Suprapubic skin (tissue), 4 donors: ENCODE measurements around the gene ARAP3. TPM values are rescaled to one million over a fixed set of nuclear protein-coding genes. Genes with fewer than 3 reads are reported as not detected.
"Not testable (repeated sequence)": the region's sequence is repeated elsewhere in the genome, so short reads cannot be mapped to it uniquely, and the experiment has no call there.

ENCODE experiments used
- DNase-seq, 2 donors: peaks; one replicate each; pipeline ENCODE4 v3.0.0-alpha.2; 2019; ENCODE audit warnings: low spot score in 2 of 2
- H3K27ac ChIP-seq: fragments of 200-600 bp; sonication (generic); one replicate; pipeline ENCODE4 v1.5.1; 2019
- H3K27me3 ChIP-seq: fragments of 200-600 bp; sonication (generic); one replicate; pipeline ENCODE4 v1.5.1; 2019
- H3K36me3 ChIP-seq: fragments of 200-600 bp; sonication (generic); one replicate; pipeline ENCODE4 v1.5.1; 2019
- H3K4me1 ChIP-seq: fragments of 200-600 bp; sonication (generic); one replicate; pipeline ENCODE4 v1.5.1; 2019
- H3K4me3 ChIP-seq: fragments of 200-600 bp; sonication (generic); one replicate; pipeline ENCODE4 v1.5.1; 2019; ENCODE audit warnings: mild to moderate bottlenecking
- H3K9me3 ChIP-seq: fragments of 200-600 bp; sonication (generic); one replicate; pipeline ENCODE4 v1.5.1; 2019
- EP300 ChIP-seq: sonication (generic); formaldehyde crosslinking; IDR thresholded peaks from one replicate; pipeline ENCODE4 v1.6.1; 2017; ENCODE audit warnings: antibody characterized with exemption
- POLR2A ChIP-seq, 2 donors: fragments of 450-650 bp; IDR thresholded peaks; one replicate each; pipeline ENCODE4 v1.6.1; 2017; ENCODE audit warnings: antibody characterized with exemption in 2 of 2, mild to moderate bottlenecking in 2 of 2, moderate library complexity in 2 of 2
- POLR2AphosphoS5 ChIP-seq, 3 donors: sonication (generic); formaldehyde crosslinking; IDR thresholded peaks; one replicate each; pipeline ENCODE4 v1.6.1; 2017; ENCODE audit warnings: antibody characterized with exemption in 3 of 3
- WGBS: methylation state at CpG from one replicate; pipeline ENCODE4 v1.1.5; 2018; 5-methylcytosine and 5-hydroxymethylcytosine counted together
- total RNA-seq, 4 donors: library from RNA; depleted of rRNA; stranded (reverse); fragments of >200 nt; gene quantifications; one replicate each; pipeline ENCODE4 v1.1.0, GENCODE V29; 2016
- TF ChIP-seq, protein P1 (sequence below), 2 donors: fragments of 200-600 bp in 1 of 2; fragments of 450-650 bp in 1 of 2; sonication (generic) in 1 of 2; IDR thresholded peaks; one replicate each; pipeline ENCODE4 v1.5.1; 2016 to 2019; ENCODE audit warnings: antibody characterized with exemption in 2 of 2, mild to moderate bottlenecking in 1 of 2, moderate library complexity in 1 of 2

Gene ARAP3, protein sequence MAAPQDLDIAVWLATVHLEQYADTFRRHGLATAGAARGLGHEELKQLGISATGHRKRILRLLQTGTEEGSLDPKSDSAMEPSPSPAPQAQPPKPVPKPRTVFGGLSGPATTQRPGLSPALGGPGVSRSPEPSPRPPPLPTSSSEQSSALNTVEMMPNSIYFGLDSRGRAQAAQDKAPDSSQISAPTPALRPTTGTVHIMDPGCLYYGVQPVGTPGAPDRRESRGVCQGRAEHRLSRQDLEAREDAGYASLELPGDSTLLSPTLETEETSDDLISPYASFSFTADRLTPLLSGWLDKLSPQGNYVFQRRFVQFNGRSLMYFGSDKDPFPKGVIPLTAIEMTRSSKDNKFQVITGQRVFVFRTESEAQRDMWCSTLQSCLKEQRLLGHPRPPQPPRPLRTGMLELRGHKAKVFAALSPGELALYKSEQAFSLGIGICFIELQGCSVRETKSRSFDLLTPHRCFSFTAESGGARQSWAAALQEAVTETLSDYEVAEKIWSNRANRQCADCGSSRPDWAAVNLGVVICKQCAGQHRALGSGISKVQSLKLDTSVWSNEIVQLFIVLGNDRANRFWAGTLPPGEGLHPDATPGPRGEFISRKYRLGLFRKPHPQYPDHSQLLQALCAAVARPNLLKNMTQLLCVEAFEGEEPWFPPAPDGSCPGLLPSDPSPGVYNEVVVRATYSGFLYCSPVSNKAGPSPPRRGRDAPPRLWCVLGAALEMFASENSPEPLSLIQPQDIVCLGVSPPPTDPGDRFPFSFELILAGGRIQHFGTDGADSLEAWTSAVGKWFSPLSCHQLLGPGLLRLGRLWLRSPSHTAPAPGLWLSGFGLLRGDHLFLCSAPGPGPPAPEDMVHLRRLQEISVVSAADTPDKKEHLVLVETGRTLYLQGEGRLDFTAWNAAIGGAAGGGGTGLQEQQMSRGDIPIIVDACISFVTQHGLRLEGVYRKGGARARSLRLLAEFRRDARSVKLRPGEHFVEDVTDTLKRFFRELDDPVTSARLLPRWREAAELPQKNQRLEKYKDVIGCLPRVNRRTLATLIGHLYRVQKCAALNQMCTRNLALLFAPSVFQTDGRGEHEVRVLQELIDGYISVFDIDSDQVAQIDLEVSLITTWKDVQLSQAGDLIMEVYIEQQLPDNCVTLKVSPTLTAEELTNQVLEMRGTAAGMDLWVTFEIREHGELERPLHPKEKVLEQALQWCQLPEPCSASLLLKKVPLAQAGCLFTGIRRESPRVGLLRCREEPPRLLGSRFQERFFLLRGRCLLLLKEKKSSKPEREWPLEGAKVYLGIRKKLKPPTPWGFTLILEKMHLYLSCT (N-terminal part only)
- total RNA-seq = 1 to 10 TPM; 1.5 to 7.4 (median 4.3) TPM

DNA sequence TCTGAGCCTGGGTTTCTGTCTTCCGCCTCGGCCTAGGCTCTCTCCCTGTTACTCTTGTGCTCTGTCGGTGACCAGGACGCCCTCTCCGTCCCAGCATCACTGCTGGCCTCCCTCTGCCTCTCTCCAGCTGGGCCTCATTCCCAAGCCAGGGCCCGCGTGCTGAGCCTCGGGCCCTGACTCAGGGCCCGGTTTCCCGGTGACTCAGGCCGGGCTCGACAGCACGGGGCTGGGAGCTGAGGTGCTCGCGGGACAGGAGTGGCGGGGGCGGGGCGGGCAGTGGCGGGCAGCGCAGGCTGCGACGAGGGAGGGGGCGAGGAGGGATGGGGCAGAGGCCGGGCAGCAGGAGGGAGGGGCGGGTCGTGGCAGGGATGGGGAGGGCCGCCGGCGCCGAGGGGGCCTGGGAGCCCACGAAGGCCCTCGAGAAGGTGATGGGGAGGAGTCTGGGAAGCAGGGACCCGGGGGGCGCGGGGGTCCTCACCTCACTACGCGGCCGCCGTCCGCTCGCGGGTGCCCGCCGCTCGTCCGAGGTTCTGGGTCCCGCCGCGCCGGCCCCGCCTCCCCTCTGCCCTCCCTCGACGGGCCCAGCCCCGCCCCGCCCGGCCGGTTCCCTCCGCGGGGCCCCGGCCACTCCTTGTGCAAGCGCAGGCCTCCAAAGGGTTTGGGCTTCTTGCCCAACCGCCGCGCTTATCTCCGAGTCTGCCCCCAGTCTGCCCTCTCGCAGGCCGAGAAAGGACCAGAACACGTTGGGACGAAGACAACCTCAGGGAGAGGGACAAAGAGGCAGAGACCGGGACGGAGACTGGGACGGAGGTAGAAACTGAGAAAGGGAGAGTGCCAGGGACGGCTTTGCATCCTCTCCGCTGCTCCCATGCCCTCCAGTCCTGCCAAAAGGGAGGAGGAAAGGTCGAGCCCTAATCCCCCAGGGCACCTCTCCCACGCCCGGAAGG is at the start of gene ARAP3:
ARAP3 (minus strand) TSS at position 536 of the 947 bp plus-strand sequence. CDS start 1,744 bp downstream, outside the sequence.
- H3K4me3 ChIP-seq = peak within 1 kb of the TSS; percentile 60
- H3K4me1 ChIP-seq = peaks cover 35% of the 10 kb centered on the region
- H3K27ac ChIP-seq = peak within 1 kb of the TSS; percentile 73
- no peaks in the 10 kb centered on the region for H3K36me3 ChIP-seq
- TF ChIP-seq EP300 (no peak), POLR2A (IDR thresholded peaks at IDR 0.05) (no peak), POLR2AphosphoS5 (IDR thresholded peaks at IDR 0.05) (no peak)
- TF ChIP-seq, protein P1, sequence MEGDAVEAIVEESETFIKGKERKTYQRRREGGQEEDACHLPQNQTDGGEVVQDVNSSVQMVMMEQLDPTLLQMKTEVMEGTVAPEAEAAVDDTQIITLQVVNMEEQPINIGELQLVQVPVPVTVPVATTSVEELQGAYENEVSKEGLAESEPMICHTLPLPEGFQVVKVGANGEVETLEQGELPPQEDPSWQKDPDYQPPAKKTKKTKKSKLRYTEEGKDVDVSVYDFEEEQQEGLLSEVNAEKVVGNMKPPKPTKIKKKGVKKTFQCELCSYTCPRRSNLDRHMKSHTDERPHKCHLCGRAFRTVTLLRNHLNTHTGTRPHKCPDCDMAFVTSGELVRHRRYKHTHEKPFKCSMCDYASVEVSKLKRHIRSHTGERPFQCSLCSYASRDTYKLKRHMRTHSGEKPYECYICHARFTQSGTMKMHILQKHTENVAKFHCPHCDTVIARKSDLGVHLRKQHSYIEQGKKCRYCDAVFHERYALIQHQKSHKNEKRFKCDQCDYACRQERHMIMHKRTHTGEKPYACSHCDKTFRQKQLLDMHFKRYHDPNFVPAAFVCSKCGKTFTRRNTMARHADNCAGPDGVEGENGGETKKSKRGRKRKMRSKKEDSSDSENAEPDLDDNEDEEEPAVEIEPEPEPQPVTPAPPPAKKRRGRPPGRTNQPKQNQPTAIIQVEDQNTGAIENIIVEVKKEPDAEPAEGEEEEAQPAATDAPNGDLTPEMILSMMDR (IDR thresholded peaks at IDR 0.05) = no peak
- no peaks in the 10 kb centered on the region for H3K27me3 ChIP-seq
- 6% methylated on average over 51 of the region's 77 CpGs for whole genome bisulfite sequencing
- peak; percentile 85 for DNase-seq
- no peaks in the 10 kb centered on the region for H3K9me3 ChIP-seq

DNA sequence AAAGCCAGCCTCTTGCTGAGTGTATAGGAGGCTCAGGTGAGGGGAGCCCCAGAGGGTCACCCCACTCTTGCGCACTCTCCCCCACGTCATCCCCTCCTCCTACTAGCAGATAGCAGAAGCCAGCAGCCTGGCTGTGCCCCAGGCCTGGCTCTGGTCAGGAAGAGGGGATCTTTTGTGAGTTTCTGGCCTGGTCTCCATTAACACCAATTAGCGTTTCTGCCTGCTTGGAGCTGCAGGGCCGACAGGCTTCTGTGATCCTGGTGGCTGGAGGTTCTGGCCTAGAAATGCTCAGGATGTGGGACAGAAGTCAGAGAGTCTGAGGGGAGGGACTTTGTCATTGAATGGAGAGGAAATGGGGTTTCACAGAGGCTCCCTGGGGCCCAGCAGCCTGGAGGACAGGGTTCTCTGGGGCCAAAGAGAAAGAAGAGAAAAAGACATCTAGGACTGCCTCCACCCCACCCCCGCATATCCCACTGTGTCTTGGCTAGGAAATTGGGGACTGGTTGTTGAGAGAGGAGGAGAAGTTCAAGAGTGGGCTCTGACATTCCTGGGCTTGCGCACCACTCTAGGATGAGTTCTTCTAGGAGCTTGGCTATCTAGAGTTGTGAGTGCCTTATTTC is 47.5 kb upstream of the ARAP3 start:
- Histone ChIP-seq H3K4me1 (no peaks in the 10 kb centered on the region), H3K9me3 (no peaks in the 10 kb centered on the region), H3K27me3 (no peaks in the 10 kb centered on the region), H3K27ac (no peak overlapping the region), H3K4me3 (no peak overlapping the region), H3K36me3 (no peaks in the 10 kb centered on the region)
- 55% methylated on average over 6 of the region's 6 CpGs for WGBS
- TF ChIP-seq POLR2A (IDR thresholded peaks at IDR 0.05) = no peak
- DNase-seq = peak in 1 of 2 donors; percentile 40

DNA sequence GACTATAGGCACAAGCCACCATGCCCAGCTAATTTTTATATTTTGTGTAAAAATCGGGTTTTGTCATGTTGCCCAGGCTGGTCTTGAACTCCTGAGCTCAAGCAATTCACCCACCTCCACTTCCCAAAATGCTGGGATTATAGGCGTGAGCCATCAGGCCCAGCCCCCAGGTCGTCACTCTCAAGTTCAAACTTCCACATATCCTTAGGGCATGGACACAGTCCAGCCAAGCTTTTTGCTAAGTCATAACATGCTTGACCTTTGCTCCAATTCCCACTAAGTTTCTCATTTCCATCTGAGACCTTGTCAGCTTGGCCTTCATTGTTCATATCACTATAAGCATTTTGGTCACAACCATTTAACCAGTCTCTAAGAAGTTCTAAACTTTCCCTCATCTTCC is 43.9 kb upstream of the ARAP3 start:
- Histone ChIP-seq H3K36me3 (no peaks in the 10 kb centered on the region), H3K9me3 (no peaks in the 10 kb centered on the region), H3K4me1 (no peaks in the 10 kb centered on the region), H3K27me3 (no peaks in the 10 kb centered on the region), H3K4me3 (no peak overlapping the region), H3K27ac (no peak overlapping the region)
- WGBS = 48% methylated on average over 3 of the region's 3 CpGs
- TF ChIP-seq POLR2AphosphoS5 (IDR thresholded peaks at IDR 0.05) = no peak
- no peak for TF ChIP-seq EP300
- no peak for TF ChIP-seq POLR2A (IDR thresholded peaks at IDR 0.05)
- TF ChIP-seq, protein P1 (IDR thresholded peaks at IDR 0.05) = no peak
- DNase-seq = peak in 1 of 2 donors; percentile 14

DNA sequence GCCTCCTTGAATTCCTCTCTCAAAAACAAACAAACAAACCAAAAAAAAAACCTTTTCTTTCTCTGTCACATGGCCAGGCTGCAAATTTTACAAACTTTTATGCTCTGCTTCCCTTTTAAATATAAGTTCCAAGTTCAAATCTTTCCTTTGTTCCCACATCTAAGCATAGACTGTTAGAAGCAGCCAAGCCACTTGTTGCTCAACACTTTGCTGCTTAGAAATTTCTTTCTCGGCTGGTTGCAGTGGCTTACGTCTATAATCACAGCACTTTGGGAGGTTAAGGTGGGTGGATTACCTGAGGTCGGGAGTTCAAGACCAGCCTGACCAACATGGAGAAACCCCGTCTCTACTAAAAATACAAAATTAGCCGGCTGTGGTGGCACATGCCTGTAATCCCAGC is 43.1 kb upstream of the ARAP3 start:
- WGBS = 83% methylated on average over 5 of the region's 5 CpGs
- not testable (repeated sequence) for DNase-seq, H3K27ac ChIP-seq, H3K4me3 ChIP-seq, H3K36me3 ChIP-seq, H3K27me3 ChIP-seq, H3K9me3 ChIP-seq, H3K4me1 ChIP-seq

DNA sequence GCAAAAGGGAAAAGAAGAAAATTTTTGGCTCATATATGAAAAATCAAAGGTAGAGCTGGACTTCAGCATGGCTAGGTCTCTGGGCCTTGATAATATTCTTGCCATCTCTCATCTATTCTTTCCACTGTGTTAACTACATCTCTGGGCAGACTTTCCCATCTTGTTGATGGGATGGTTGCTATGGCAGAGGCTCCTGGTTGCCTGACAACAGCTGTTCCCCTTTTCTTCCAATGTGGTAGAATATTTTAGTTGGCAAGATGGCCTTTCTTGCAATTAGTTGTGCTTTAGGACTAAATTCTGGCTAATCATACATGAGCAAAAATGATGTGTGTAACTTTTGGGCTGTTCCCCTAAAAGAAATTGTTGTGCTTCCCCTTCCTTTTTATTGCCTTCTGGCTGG is 40.2 kb upstream of the ARAP3 start:
- Histone ChIP-seq H3K27ac (no peak overlapping the region), H3K4me3 (no peak overlapping the region), H3K9me3 (no peaks in the 10 kb centered on the region), H3K4me1 (no peaks in the 10 kb centered on the region), H3K36me3 (no peaks in the 10 kb centered on the region), H3K27me3 (peaks cover 2% of the 10 kb centered on the region)
- TF ChIP-seq EP300 (no peak), POLR2A (IDR thresholded peaks at IDR 0.05) (no peak), POLR2AphosphoS5 (IDR thresholded peaks at IDR 0.05) (no peak)
- TF ChIP-seq, protein P1 (IDR thresholded peaks at IDR 0.05) = no peak
- DNase-seq = no peak
